Fibroblast of the aortic adventitia (primary cell): ENCODE data around the gene TCF15. TPM values are rescaled to one million over a fixed set of nuclear protein-coding genes. Genes with fewer than 3 reads are reported as not detected.

Source experiments
- DNase-seq: peaks from one replicate; pipeline ENCODE4 v3.0.0-alpha.2; 2010; ENCODE audit warnings: low read depth
- H3K4me3 ChIP-seq: 2 replicates; pipeline ENCODE4 v1.5.1; 2011; ENCODE audit warnings: low read depth, mild to moderate bottlenecking, control low read depth, low read length, moderate library complexity
- CTCF ChIP-seq: IDR thresholded peaks from 2 replicates; pipeline ENCODE4 v1.5.1; 2011; ENCODE audit warnings: mild to moderate bottlenecking, low read length, control low read depth, inconsistent platforms; ENCODE audit not compliant: insufficient read depth
- total RNA-seq: library from RNA; depleted of rRNA; stranded (reverse); fragments of >200 nt; gene quantifications from 2 replicates; pipeline ENCODE4 v1.2.3, GENCODE V29; 2012; ENCODE audit warnings: low replicate concordance

TCF15 gene
- total RNA-seq, 1 donor: not detected

- TF ChIP-seq CTCF: no peak
- DNase-seq: no peak
- no peak overlapping the region for H3K4me3 ChIP-seq
These were observed 1.1 kb upstream of the TCF15 start for GRCh38 chr20:611047-611842.

GRCh38 chr20:609371-609964 lies 641 bp downstream of the TCF15 start:
- H3K4me3 ChIP-seq: no peak overlapping the region
- TF ChIP-seq CTCF: no peak
- DNase-seq: no peak

- DNase-seq: no peak
- no peak overlapping the region for H3K4me3 ChIP-seq
- TF ChIP-seq CTCF: no peak
These were observed 1.1 kb downstream of the TCF15 start for GRCh38 chr20:608970-609369.

GRCh38 chr20:607476-607875 lies 2.6 kb downstream of the TCF15 start:
- H3K4me3 ChIP-seq: no peak overlapping the region
- no peak for DNase-seq
- TF ChIP-seq CTCF: no peak

- TF ChIP-seq CTCF: no peak
- no peak overlapping the region for H3K4me3 ChIP-seq
- DNase-seq: no peak
These were observed 4.9 kb downstream of the TCF15 start for GRCh38 chr20:605237-605636.

- no peak for DNase-seq
- no peak for TF ChIP-seq CTCF
- H3K4me3 ChIP-seq: no peak overlapping the region
These were observed 6.9 kb downstream of the TCF15 start for GRCh38 chr20:603116-603640.
